ENCODE measurements around the gene CD84.

GRCh38 chr1:160590488-160590887 is 11.2 kb upstream of the CD84 start:
- TF ChIP-seq CTCF (IDR thresholded peaks at IDR 0.05) = no peak
- TF ChIP-seq POLR2A (IDR thresholded peaks at IDR 0.05) = no peak

All from right lobe of liver (tissue), 4 donors.